ENCODE results near the gene NFIC. TPM values are rescaled to one million over a fixed set of nuclear protein-coding genes. Genes with fewer than 3 reads are reported as not detected.
A peak's percentile ranks its signal among the peaks of the same experiment; 100 is the strongest.

NFIC gene
- polyA plus RNA-seq, 1 of the 3 experiments (the other 2 are of a cell fraction) = 7.2 TPM

- Histone ChIP-seq H3K36me3 (replicated peaks in 1 of 2; ENCODE audit: control insufficient read depth in 1 of 2, insufficient read depth in 2 of 2, low read length in 1 of 2) (no peaks in the 10 kb centered on the region), H3K4me3 (ENCODE audit: low read depth in 2 of 2, low read length in 1 of 2) (no peak overlapping the region), H3K9ac (no peak overlapping the region), H3K9me3 (no peaks in the 10 kb centered on the region), H4K20me1 (ENCODE audit: insufficient read depth) (no peaks in the 10 kb centered on the region), H3K4me1 (ENCODE audit: control insufficient read depth in 1 of 2, insufficient read depth in 2 of 2, low read depth in 1 of 2, low read length in 1 of 2) (peaks cover 7 to 23% of the 10 kb centered on the region in 2 experiments; a peak in 3 of 4 replicates), H2AFZ (ENCODE audit: low read depth) (peak overlapping the region; percentile 69; the same call in 1 of the 2 replicates), H3K27ac (ENCODE audit: low read depth in 2 of 2, low read length in 1 of 2) (peak overlapping the region; percentile 40 to 83; a peak in 3 of 4 replicates), H3K27me3 (ENCODE audit: insufficient read depth) (no peaks in the 10 kb centered on the region), H3F3A (replicated peaks; ENCODE audit: insufficient read depth) (no peaks in the 10 kb centered on the region), H3K9me2 (no peaks in the 10 kb centered on the region), H3K79me2 (ENCODE audit: insufficient read depth) (no peaks in the 10 kb centered on the region), H3K4me2 (0 out of 2 replicates have a peak overlapping the region, but pooled peaks have one; percentile 42)
- DNase-seq = no peak
- ChIA-PET CTCF (interaction anchor here (0.6 to 2.7 kb wide), 8 partner anchors 9 to 148 kb away, joined by 3 to 15 read pairs (median 4); no protein-coding TSS in a partner anchor), POLR2A (interaction anchor here (0.9 to 1.1 kb wide), 3 partner anchors 51 to 105 kb away, joined by 3 to 4 read pairs (median 3); no protein-coding TSS in a partner anchor)
- 70% methylated on average over 5 of the region's 5 CpGs for WGBS (ENCODE audit: low lambda C conversion rate)
- TF ChIP-seq JUND (IDR thresholded peaks at IDR 0.05) (no peak), CTCF (IDR thresholded peaks at IDR 0.05) (no peak), RFX5 (IDR thresholded peaks at IDR 0.05; ENCODE audit: low read length) (no peak), ZBTB33 (IDR thresholded peaks at IDR 0.05; ENCODE audit: borderline replicate concordance, low read depth) (no peak), FOXM1 (IDR thresholded peaks at IDR 0.05; ENCODE audit: low read depth) (no peak), MXI1 (IDR thresholded peaks at IDR 0.05; ENCODE audit: low read depth, low read length) (no peak), TCF12 (IDR thresholded peaks at IDR 0.05) (no peak), EZH2phosphoT487 (IDR thresholded peaks at IDR 0.05; ENCODE audit: borderline replicate concordance, low read depth) (no peak), USF1 (IDR thresholded peaks at IDR 0.05; ENCODE audit: borderline replicate concordance, low read depth) (no peak), GABPA (IDR thresholded peaks at IDR 0.05; ENCODE audit: low read depth) (no peak), FOXJ3 (CRISPR knock-in tag; IDR thresholded peaks at IDR 0.05) (no peak), SIN3A (IDR thresholded peaks at IDR 0.05; ENCODE audit: borderline replicate concordance, low read depth, low read length) (no peak), TEAD4 (IDR thresholded peaks at IDR 0.05; ENCODE audit: borderline replicate concordance, insufficient read depth) (no peak), YY1 (IDR thresholded peaks at IDR 0.05; ENCODE audit: low read depth) (no peak), IRF3 (IDR thresholded peaks at IDR 0.05; ENCODE audit: low read depth, low read length) (no peak)
Measured at GRCh38 chr19:3336351-3336679, 30.1 kb upstream of the NFIC start.

All from SK-N-SH (cell line).